IMR-90 (cell line): Measurements from ENCODE around the gene MTA3. TPM values are rescaled to one million over a fixed set of nuclear protein-coding genes. Genes with fewer than 3 reads are reported as not detected.

Source experiments
- ATAC-seq: fragments of 200-7000 bp; cut with Tn5 transposase; 2 replicates; pipeline ENCODE4 v1.9.1; 2020; ENCODE audit warnings: low read depth, mild to moderate bottlenecking, moderate library complexity
- BruUV-seq: library from RNA; stranded (reverse); fragments of 400-500 nt; replicated peaks from 2 replicates; lab custom pipeline; 2021; lab: Mats Ljungman, UMichigan
- CTCF ChIA-PET: fragments of 300-600 bp; formaldehyde crosslinking; extraction: SDS; loops from one replicate; lab custom pipeline; 2021; ENCODE audit warnings: antibody characterized with exemption; lab: Yijun Ruan, JAX
- POLR2A ChIA-PET: fragments of 300-600 bp; sonication (Branson Sonifier 250); formaldehyde crosslinking; loops from one replicate; lab custom pipeline; 2022; ENCODE audit warnings: antibody characterized with exemption; ENCODE audit not compliant: unreplicated experiment; lab: Charles Lee
- DNase-seq: peaks from one replicate; pipeline ENCODE4 v3.0.0; 2013
- H2AFZ ChIP-seq: replicated peaks from 2 replicates; pipeline ENCODE3; 2013; ENCODE audit warnings: low read length, mild to moderate bottlenecking; ENCODE audit not compliant: poor library complexity
- H2AK5ac ChIP-seq: 2 replicates; pipeline ENCODE4 v1.6.1; 2013; ENCODE audit warnings: low read depth, low read length, inconsistent platforms
- H2AK9ac ChIP-seq: replicated peaks from 2 replicates; pipeline ENCODE3; 2013; ENCODE audit warnings: mild to moderate bottlenecking, low read depth, low read length, moderate library complexity; ENCODE audit not compliant: poor library complexity
- H2BK120ac ChIP-seq: 2 replicates; pipeline ENCODE4 v1.6.1; 2013; ENCODE audit warnings: low read depth, low read length, inconsistent platforms
- H2BK15ac ChIP-seq: 3 replicates; pipeline ENCODE4 v1.6.1; 2013; ENCODE audit warnings: low read depth, low read length, inconsistent platforms
- H2BK20ac ChIP-seq: 2 replicates; pipeline ENCODE4 v1.6.1; 2013; ENCODE audit warnings: low read depth, mild to moderate bottlenecking, inconsistent platforms, low read length, moderate library complexity
- H2BK5ac ChIP-seq: 2 replicates; pipeline ENCODE4 v1.6.1; 2013; ENCODE audit warnings: mild to moderate bottlenecking, low read depth, low read length, inconsistent platforms; ENCODE audit not compliant: poor library complexity, severe bottlenecking
- H3K14ac ChIP-seq: replicated peaks from 2 replicates; pipeline ENCODE4 v1.6.1; 2013; ENCODE audit warnings: low read depth, low read length, inconsistent platforms
- H3K18ac ChIP-seq: 2 replicates; pipeline ENCODE4 v1.6.1; 2013; ENCODE audit warnings: low read depth, low read length, control low read depth
- H3K23ac ChIP-seq: 2 replicates; pipeline ENCODE4 v1.6.1; 2013; ENCODE audit warnings: low read depth, low read length, inconsistent platforms
- H3K27ac ChIP-seq: 2 replicates; pipeline ENCODE4 v1.5.1; 2013; ENCODE audit warnings: mild to moderate bottlenecking, control low read depth, low read length; ENCODE audit not compliant: insufficient read depth
- H3K27me3 ChIP-seq: 2 replicates; pipeline ENCODE4 v1.6.1; 2013; ENCODE audit warnings: low read length; ENCODE audit not compliant: control insufficient read depth, insufficient read depth
- H3K36me3 ChIP-seq: 2 replicates; pipeline ENCODE4 v1.6.1; 2013; ENCODE audit warnings: low read length, mixed read lengths; ENCODE audit not compliant: control insufficient read depth, insufficient read depth
- H3K4ac ChIP-seq: 2 replicates; pipeline ENCODE4 v1.6.1; 2013; ENCODE audit warnings: low read depth, low read length, inconsistent platforms
- H3K4me1 ChIP-seq: 2 replicates; pipeline ENCODE4 v1.6.1; 2013; ENCODE audit warnings: low read length, mixed read lengths; ENCODE audit not compliant: control insufficient read depth, insufficient read depth
- H3K4me2 ChIP-seq: 2 replicates; pipeline ENCODE4 v1.6.1; 2013; ENCODE audit warnings: low read depth, mild to moderate bottlenecking, control low read depth, low read length, moderate library complexity
- H3K4me3 ChIP-seq: 2 replicates; pipeline ENCODE4 v1.5.1; 2013; ENCODE audit warnings: low read depth, mild to moderate bottlenecking, control low read depth, low read length, moderate library complexity; ENCODE audit not compliant: insufficient read depth
- H3K56ac ChIP-seq: 2 replicates; pipeline ENCODE4 v1.6.1; 2013; ENCODE audit warnings: low read length, inconsistent platforms; ENCODE audit not compliant: insufficient read depth; ENCODE audit errors: extremely low read depth
- H3K79me1 ChIP-seq, 2 experiments: 2 replicates each; pipeline ENCODE4 v1.6.1; 2013; ENCODE audit warnings: low read length in 2 of 2, inconsistent platforms in 1 of 2, low read depth in 1 of 2
- H3K9ac ChIP-seq: 2 replicates; pipeline ENCODE4 v1.6.1; 2013; ENCODE audit warnings: low read depth, low read length, control low read depth
- H3K9me1 ChIP-seq: 2 replicates; pipeline ENCODE4 v1.6.1; 2013; ENCODE audit warnings: low read length, inconsistent platforms; ENCODE audit not compliant: insufficient read depth
- H3K9me3 ChIP-seq: 2 replicates; pipeline ENCODE4 v1.6.1; 2013; ENCODE audit warnings: low read length; ENCODE audit not compliant: control insufficient read depth, insufficient read depth
- H4K20me1 ChIP-seq: 2 replicates; pipeline ENCODE4 v1.6.1; 2013; ENCODE audit warnings: low read length, inconsistent platforms; ENCODE audit not compliant: insufficient read depth
- H4K5ac ChIP-seq: 2 replicates; pipeline ENCODE4 v1.6.1; 2013; ENCODE audit warnings: mild to moderate bottlenecking, low read depth, low read length, control low read depth
- H4K8ac ChIP-seq, 2 experiments: 2 replicates each; pipeline ENCODE4 v1.6.1; 2013; ENCODE audit warnings: low read depth in 2 of 2, low read length in 2 of 2, control low read depth in 1 of 2, inconsistent platforms in 1 of 2
- H4K91ac ChIP-seq: 2 replicates; pipeline ENCODE4 v1.6.1; 2013; ENCODE audit warnings: low read depth, low read length, inconsistent platforms; ENCODE audit not compliant: insufficient read depth
- CEBPB ChIP-seq: IDR thresholded peaks from 2 replicates; pipeline ENCODE4 v1.6.1; 2012; ENCODE audit warnings: low read depth, low read length, improper control_type of control experiment
- CHD1 ChIP-seq: IDR thresholded peaks from 2 replicates; pipeline ENCODE4 v1.6.1; 2012; ENCODE audit warnings: low read depth, low read length, improper control_type of control experiment
- CTCF ChIP-seq: conservative IDR thresholded peaks from 2 replicates; pipeline ENCODE4 v1.5.1; 2012; ENCODE audit warnings: mild to moderate bottlenecking, low read depth, low read length, improper control_type of control experiment
- ELK1 ChIP-seq: fragments of 150-350 bp; IDR thresholded peaks from 2 replicates; pipeline ENCODE4 v1.6.1; 2016; ENCODE audit warnings: low read depth, mild to moderate bottlenecking, low read length, moderate library complexity, borderline replicate concordance
- MAZ ChIP-seq: IDR thresholded peaks from 2 replicates; pipeline ENCODE4 v1.6.1; 2012; ENCODE audit warnings: low read depth, mild to moderate bottlenecking, low read length, improper control_type of control experiment, moderate library complexity, borderline replicate concordance
- MXI1 ChIP-seq: IDR thresholded peaks from 2 replicates; pipeline ENCODE4 v1.6.1; 2012; ENCODE audit warnings: low read depth, mild to moderate bottlenecking, low read length, moderate library complexity, borderline replicate concordance
- NFE2L2 ChIP-seq: fragments of 150-350 bp; IDR thresholded peaks from 2 replicates; pipeline ENCODE4 v1.6.1; 2016; ENCODE audit warnings: low read depth, mild to moderate bottlenecking, low read length
- RAD21 ChIP-seq: IDR thresholded peaks from 2 replicates; pipeline ENCODE4 v1.6.1; 2012; ENCODE audit warnings: low read length, improper control_type of control experiment
- RCOR1 ChIP-seq: IDR thresholded peaks from 2 replicates; pipeline ENCODE4 v1.6.1; 2012; ENCODE audit warnings: mild to moderate bottlenecking, low read length, improper control_type of control experiment; ENCODE audit not compliant: insufficient replicate concordance
- RFX5 ChIP-seq: IDR thresholded peaks from 2 replicates; pipeline ENCODE4 v1.8.0; 2012; ENCODE audit warnings: low read depth, mild to moderate bottlenecking, low read length, moderate library complexity
- SMC3 ChIP-seq: fragments of 150-350 bp; IDR thresholded peaks from 2 replicates; pipeline ENCODE4 v1.6.1; 2016; ENCODE audit warnings: low read depth, mild to moderate bottlenecking, antibody characterized with exemption, low read length, moderate library complexity
- WGBS, 2 experiments: methylation state at CpG; one replicate each; pipeline versions ENCODE4 v1.1.5 to v1.1.7; 2013; ENCODE audit warnings: missing lambda C conversion rate in 2 of 2; ENCODE audit not compliant: insufficient read length in 1 of 2; ENCODE audit errors: extremely low coverage in 2 of 2; 5-methylcytosine and 5-hydroxymethylcytosine counted together
- dilution Hi-C: fragments of 300-500 bp; cut with HindIII; formaldehyde crosslinking; loops from one replicate; pipeline ENCODE4 v1.14.3; 2018; ENCODE audit warnings: low sequenced_read_pairs; ENCODE audit not compliant: unreplicated experiment
- in situ Hi-C: fragments of 300-500 bp; cut with MboI; formaldehyde crosslinking; loops from 3 replicates; pipeline ENCODE4 v1.14.3; 2019; ENCODE audit warnings: low sequenced_read_pairs, inconsistent platforms, mixed read lengths
- intact Hi-C: fragments of 100-400 bp; cut with micrococcal nuclease; formaldehyde crosslinking; loops from 2 replicates; pipeline ENCODE4 v1.10.0; 2022
- polyA plus RNA-seq, 3 experiments: library from polyadenylated mRNA; depleted of rRNA; stranded (reverse); fragments of >200 nt; gene quantifications; 2 replicates each; pipeline ENCODE4 v1.2.3, GENCODE V29; 2012; ENCODE audit warnings: low replicate concordance in 1 of 3
- total RNA-seq: library from RNA; depleted of rRNA; stranded (reverse); fragments of >200 nt; gene quantifications from 2 replicates; pipeline ENCODE4 v1.2.3, GENCODE V29; 2012
- TF ChIP-seq, protein P1 (sequence below): fragments of 150-350 bp; IDR thresholded peaks from 2 replicates; pipeline ENCODE4 v1.6.1; 2017; ENCODE audit warnings: mild to moderate bottlenecking, antibody characterized with exemption, low read length, low read depth

MTA3 gene
- total and polyA plus RNA-seq, 2 of the 4 experiments (the other 2 are of a cell fraction), result 31.9 to 34.3 TPM

DNA sequence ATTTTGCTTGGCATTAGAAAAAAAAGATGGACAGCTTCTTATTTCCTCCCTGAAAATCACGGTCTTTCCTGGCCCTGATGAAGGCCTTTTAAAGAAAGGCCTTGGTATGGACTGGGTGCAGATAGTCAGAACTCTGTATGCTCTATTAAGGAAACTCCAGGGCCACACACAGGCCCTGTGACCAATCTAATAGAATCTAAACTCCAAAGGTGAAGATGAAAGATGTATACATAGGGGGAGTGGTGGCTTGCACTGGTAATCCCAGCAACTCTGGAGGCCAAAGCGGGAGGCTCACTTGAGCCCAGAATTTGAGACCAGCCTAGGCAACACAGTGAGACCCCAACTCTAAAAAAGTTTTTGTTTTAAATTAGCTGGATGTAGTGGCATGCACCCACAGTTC is 158.2 kb downstream of the MTA3 start:
- no peak overlapping the region for H3K14ac ChIP-seq
- H3K4me1 ChIP-seq, result 0 out of 2 replicates have a peak, but pooled peaks cover 2% of the 10 kb centered on the region
- no peak overlapping the region for H2AK5ac ChIP-seq
- no peak overlapping the region for H3K4ac ChIP-seq
- TF ChIP-seq, protein P1, sequence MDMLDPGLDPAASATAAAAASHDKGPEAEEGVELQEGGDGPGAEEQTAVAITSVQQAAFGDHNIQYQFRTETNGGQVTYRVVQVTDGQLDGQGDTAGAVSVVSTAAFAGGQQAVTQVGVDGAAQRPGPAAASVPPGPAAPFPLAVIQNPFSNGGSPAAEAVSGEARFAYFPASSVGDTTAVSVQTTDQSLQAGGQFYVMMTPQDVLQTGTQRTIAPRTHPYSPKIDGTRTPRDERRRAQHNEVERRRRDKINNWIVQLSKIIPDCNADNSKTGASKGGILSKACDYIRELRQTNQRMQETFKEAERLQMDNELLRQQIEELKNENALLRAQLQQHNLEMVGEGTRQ, result no peak
- TF ChIP-seq MAZ (no peak), RCOR1 (no peak), RFX5 (no peak), CEBPB (no peak), NFE2L2 (no peak), CTCF (no peak), SMC3 (no peak), ELK1 (no peak), RAD21 (no peak), CHD1 (no peak), MXI1 (no peak)
- no peak for DNase-seq
- intact Hi-C loops (no loop called here), dilution Hi-C loops (no loop called here), in situ Hi-C loops (no loop called here)
- H3K9me3 ChIP-seq, result no peaks in the 10 kb centered on the region
- no peaks in the 10 kb centered on the region for H4K20me1 ChIP-seq
- ChIA-PET CTCF (no interaction called here), POLR2A (no interaction called here)
- no peak overlapping the region for H4K91ac ChIP-seq
- no peak overlapping the region for H3K23ac ChIP-seq
- H2BK5ac ChIP-seq, result no peak overlapping the region
- H3K79me1 ChIP-seq, result no peaks in the 10 kb centered on the region
- WGBS, 2 experiments, result no CpG with 5 or more reads among the region's 2 CpGs
- no peaks in the 10 kb centered on the region for H3K27me3 ChIP-seq
- no peak overlapping the region for H2AK9ac ChIP-seq
- no peak overlapping the region for H3K56ac ChIP-seq
- no peak overlapping the region for H3K4me3 ChIP-seq
- H3K4me2 ChIP-seq, result no peak overlapping the region
- peaks cover 3% of the 10 kb centered on the region; the same call in 1 of the 2 replicates for H3K9me1 ChIP-seq
- no peak overlapping the region for H3K9ac ChIP-seq
- no peak overlapping the region for H4K8ac ChIP-seq
- no peak overlapping the region for H3K27ac ChIP-seq
- H2BK20ac ChIP-seq, result no peak overlapping the region
- no peak overlapping the region for H4K5ac ChIP-seq
- no TSS peak for BruUV-seq
- no peaks in the 10 kb centered on the region for H3K36me3 ChIP-seq
- no peak overlapping the region for H2AFZ ChIP-seq
- ATAC-seq, result no peak
- no peak overlapping the region for H2BK120ac ChIP-seq
- H2BK15ac ChIP-seq, result no peak overlapping the region
- no peak overlapping the region for H3K18ac ChIP-seq
